Pons (tissue), 1 donor: ENCODE results near the gene CST1.
"Not testable (repeated sequence)": the region's sequence is repeated elsewhere in the genome, so short reads cannot be mapped to it uniquely, and the experiment has no call there.

ENCODE experiments used
- DNase-seq: peaks from one replicate; pipeline ENCODE4 v3.0.0-alpha.2; 2016; ENCODE audit warnings: low spot score

CST1 gene, protein sequence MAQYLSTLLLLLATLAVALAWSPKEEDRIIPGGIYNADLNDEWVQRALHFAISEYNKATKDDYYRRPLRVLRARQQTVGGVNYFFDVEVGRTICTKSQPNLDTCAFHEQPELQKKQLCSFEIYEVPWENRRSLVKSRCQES

DNA sequence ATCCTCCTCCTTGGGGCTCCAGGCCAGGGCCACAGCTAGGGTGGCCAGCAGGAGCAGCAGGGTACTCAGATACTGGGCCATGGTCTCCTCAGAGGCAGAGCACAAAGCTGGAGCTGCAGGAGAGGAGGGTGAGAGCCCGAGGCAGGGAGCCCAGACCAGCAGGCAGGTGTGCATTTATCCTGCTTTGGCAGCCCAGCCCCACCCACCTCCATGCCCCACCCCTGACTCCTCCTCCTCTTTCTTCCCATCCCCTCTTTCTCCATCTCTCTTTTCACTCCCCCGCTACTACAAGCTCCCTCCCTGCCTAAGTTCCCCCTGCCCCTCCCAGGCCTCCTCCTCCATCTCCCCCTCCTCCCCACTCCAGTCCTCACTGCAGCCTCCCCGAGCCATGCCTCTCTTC is at the start of gene CST1:
Gene CST1 (minus strand): TSS at position 150 of the 400 bp plus-strand sequence. CDS start 69 bp downstream, at position 81.
- not testable (repeated sequence) for DNase-seq

- not testable (repeated sequence) for DNase-seq
These were observed 48.6 kb upstream of the CST1 start for GRCh38 chr20:23799216-23799847.

GRCh38 chr20:23795526-23795925 is 44.8 kb upstream of the CST1 start:
- DNase-seq, result no peak

- no peak for DNase-seq
These were observed 44.1 kb upstream of the CST1 start for GRCh38 chr20:23794841-23795240.

GRCh38 chr20:23794065-23794464 is 43.3 kb upstream of the CST1 start:
- no peak for DNase-seq

GRCh38 chr20:23783447-23783846 is 32.7 kb upstream of the CST1 start:
- DNase-seq, result no peak

DNA sequence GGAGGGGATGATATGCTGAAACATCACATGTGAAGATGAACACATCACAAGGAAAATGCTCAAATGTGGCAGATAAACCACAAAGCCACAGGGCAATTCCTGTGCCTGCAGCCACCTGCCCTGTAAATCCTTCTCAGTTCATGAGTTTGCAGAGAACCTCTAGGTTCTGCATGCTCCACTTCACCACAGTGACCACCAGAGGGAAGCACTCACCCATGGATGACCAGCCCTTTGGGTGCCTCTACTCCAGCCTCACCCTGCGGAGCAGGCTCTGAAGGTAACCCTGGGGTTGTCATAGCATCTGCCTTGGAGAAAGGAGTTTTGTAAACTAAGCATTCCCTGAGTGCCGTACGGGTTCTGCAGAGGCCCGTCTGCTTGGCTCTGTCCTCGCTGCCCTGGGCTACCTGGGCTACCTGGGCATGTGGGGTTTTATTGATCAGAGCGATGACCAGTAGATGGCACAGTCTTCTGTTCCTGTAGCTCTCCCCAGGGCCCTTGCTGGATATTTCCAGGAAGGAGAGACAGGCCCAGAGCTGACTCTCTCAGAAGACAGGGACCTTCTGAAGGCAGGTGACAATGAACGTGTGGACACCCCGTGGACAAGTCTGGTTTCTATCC is 31.7 kb upstream of the CST1 start:
- DNase-seq, result peak; percentile 8

GRCh38 chr20:23778676-23779075 is 27.9 kb upstream of the CST1 start:
- DNase-seq, result not testable (repeated sequence)

- DNase-seq, result not testable (repeated sequence)
These were observed 26.6 kb upstream of the CST1 start for GRCh38 chr20:23777380-23777779.

GRCh38 chr20:23776067-23776771 is 25.5 kb upstream of the CST1 start:
- no peak for DNase-seq

- no peak for DNase-seq
These were observed 23.3 kb upstream of the CST1 start for GRCh38 chr20:23774081-23774480.

- no peak for DNase-seq
These were observed 22.8 kb upstream of the CST1 start for GRCh38 chr20:23773579-23773978.

- DNase-seq, result no peak
These were observed 22.4 kb upstream of the CST1 start for GRCh38 chr20:23773127-23773526.

GRCh38 chr20:23772074-23772473 is 21.3 kb upstream of the CST1 start:
- DNase-seq, result no peak

DNA sequence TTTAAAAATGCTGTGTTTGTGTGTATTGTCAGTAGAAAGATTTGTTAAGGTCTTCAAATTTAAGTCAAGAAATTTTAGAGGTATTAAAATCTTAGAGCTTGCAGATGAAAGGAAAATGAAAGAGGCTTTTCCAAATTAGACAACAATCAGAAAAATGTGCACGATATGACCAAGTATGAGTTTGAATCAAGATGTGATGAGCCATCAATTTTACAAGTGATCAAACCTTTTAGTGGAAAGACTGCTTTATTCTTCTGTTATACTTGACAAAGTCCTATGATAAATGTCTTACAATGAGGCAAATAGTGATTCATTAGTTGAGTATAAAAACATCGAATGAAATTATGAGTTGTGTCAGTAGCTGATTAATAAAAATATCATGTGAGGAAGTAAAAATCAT is 19.6 kb upstream of the CST1 start:
- no peak for DNase-seq

- not testable (repeated sequence) for DNase-seq
These were observed 17.8 kb upstream of the CST1 start for GRCh38 chr20:23768520-23768919.

GRCh38 chr20:23766531-23766930 is 15.8 kb upstream of the CST1 start:
- DNase-seq, result no peak

DNA sequence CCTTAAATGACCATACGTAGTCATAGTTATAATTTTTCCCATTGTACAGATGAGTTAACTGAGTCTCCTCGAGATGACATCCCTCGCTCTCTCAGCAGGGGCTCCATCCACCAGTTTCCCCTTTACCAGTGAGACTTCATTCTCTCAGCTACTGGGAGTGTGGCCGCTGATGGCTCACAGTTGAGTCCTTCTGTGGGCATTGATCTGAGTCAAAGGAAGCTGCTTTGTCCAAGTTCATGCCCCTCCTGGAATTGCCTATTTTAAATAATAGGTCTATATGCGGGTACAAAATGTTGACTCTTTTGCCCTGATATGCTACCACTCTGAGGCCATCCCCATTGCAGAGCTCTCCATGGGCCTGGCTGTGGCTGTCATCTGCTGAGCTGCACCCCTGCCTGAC is 14.8 kb upstream of the CST1 start:
- DNase-seq, result no peak

DNA sequence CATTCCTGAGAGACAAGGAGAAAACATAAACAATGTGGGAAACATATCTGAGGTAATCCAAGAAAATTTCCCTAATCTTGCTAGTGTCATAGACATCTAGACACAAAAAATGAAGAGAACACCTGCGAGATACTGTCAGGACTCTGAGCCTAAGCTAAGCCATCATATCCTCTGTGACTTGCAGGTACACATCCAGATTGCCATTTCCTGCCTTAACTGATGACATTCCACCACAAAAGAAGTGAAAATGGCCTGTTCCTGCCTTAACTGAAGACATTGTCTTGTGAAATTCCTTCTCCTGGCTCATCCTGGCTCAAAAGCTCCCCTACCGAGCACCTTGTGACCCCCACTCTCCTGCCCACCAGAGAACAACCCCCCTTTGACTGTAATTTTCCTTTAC is 13.9 kb upstream of the CST1 start:
- not testable (repeated sequence) for DNase-seq

- DNase-seq, result no peak
These were observed 12.6 kb upstream of the CST1 start for GRCh38 chr20:23763345-23763744.

DNA sequence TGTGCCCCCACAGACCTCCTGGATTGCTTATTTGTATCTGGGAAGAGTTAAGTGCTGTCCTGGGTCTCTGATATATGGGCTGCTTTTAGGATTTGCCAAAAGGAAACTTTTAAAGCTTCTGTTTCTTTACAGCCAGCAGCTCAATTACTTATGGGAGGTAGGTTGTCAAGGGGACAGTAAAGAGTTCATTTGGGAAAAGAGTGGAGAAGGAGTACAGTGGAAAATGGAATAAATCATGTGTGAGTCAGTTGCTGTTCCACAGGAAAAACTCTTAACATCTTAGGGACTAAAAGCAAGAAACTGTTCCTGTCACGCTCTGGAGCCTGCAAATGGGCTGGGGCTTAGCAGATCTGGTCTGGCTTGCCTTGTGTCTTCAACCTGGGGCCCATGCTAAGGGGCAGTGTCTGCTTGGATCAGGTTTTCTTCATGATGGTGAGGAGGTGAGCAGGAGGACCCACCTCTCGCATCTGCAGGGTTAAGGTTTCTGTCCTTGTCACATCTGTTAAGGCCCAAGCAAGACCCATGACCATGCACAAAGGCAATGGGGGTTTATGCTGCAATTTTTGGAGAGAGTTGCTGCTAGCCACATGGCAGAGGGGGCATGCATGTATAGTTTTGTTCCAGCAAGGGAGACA is 8.7 kb upstream of the CST1 start:
- DNase-seq, result no peak

- not testable (repeated sequence) for DNase-seq
These were observed 6.1 kb upstream of the CST1 start for GRCh38 chr20:23756792-23757191.
